HG02759 (cell line): Measurements from ENCODE around the gene DCDC2.
"Not testable (repeated sequence)": the region's sequence is repeated elsewhere in the genome, so short reads cannot be mapped to it uniquely, and the experiment has no call there.

Experiments
- ATAC-seq: cut with Tn5 transposase; IDR thresholded peaks from one replicate; pipeline ENCODE4 v1.9.1; 2021; ENCODE audit warnings: mild to moderate bottlenecking, moderate library complexity; ENCODE audit not compliant: unreplicated experiment

DCDC2 gene

DNA sequence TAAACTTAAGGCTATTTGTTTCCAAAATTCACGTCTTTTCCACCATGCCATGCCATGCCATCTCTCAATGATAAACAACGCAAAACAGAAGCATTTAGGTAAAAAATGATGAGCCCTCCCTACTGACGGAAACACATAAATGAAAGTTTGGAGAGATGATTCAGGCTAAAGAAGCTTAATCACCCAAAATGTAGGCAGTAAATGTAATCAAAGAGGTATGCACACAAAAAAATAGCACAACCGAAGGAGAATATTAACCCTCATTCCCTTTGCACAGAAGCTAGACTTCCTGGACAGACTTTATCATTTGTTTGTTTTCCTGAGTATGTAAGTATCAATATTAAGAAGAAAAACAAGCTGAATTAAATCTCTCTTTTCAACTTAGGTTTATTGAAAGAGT lies 28.8 kb downstream of the DCDC2 start:
- no peak for ATAC-seq

DNA sequence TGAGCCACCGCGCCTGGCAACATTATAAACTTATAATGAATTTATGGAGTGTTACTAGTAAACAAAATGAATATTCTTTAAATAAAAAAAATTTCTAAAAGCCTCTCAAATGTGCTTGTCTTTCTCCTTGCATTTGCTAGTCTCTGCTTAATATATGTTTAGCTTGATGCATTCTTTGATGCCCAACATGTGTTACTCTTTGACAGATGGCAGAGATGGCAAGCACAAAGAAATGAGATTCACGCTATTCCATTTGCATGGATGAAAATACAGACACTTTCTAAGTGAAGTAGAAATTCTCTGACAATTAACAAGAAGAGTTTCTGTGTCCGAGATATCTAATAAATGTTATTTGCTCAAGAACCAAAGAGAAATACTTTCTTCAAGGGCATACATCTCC lies 30.1 kb downstream of the DCDC2 start:
- no peak for ATAC-seq

DNA sequence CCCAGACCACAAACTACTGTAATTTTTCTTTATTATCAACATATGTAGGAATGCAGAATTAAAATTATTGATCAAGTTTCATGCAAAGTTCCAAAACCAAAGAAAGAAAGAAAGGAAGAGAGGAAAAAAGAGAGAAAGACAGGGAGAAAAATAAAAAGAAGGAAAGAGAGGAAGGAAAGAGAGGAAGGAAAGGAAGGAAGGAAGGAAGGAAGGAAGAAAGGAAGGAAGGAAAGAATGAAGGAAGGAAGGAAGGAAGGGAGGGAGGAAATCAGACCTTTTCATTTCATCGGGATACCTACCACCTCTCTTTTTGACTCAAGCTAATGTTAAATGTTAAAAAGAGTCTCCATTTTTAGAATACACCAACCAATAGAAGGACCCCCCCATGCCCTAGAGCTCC lies 31.9 kb downstream of the DCDC2 start:
- ATAC-seq, result no peak

DNA sequence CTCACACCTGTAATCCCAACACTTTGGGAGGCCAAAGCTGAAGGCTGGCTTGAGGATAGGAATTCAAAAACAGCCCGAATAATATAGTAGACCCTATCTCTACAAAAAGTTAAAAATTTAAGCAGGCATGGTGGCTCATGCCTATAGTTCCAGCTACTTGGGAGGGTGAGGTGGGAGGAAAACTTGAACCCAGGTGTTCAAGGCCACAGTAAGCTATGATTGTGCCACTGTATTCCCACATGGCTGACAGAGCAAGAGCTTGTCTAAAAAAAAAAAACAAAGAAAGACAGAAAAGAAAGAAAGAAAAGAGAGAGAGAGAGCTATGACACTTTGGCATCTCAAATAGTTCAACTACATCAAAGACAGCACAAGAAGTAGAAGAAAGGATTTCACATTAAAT lies 33.2 kb downstream of the DCDC2 start:
- no peak for ATAC-seq

DNA sequence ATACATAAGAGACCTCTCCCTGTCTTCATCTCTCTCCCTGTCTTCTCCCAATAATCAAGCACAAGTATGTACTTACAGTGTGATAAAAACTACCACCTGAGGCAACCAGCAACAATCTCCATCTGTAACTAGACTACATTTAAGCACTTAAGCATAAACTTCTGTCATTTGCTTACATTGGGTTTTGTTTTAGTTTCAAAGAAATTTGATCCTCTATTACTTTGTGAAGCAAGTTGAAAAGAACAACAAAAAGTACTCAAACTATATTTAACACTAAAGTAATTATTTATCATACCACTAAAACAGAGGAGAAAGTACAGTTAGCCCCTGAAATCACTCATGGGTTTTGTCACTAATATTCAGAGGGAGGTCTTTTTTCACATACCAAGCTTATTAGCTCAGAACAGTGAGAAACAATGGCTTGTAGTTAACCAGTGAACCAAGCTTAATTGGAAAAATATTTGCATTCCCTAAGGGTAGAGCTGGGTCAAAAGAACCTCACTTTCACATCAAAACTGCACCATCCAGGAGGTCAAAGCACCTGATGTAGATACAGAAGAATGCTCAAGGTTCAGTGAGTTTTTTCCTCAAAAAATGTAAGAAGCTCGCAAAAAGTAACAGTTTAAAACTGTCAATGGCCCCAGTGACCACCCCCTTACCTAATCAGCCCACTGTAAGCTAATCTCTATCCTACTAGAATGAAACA lies 34.1 kb downstream of the DCDC2 start:
- no peak for ATAC-seq

DNA sequence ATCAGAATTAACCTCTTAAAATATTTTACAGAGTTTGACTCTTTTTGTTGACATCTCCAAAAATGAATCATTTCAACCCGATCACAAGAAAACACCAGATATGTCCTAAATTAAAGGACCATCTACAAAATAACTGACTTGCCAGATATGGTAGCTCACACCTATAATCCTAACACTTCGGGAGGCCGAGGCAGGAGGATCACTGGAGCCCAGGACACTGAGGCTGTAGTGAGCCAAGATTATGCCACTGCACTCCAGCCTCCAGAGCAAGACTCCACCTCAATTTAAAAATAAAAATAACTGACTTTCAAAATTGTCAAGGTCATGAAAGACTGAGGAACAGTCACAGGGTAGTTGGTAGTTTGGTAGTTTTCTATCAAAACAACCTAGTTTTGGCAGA lies 34.9 kb downstream of the DCDC2 start:
- ATAC-seq, result no peak

DNA sequence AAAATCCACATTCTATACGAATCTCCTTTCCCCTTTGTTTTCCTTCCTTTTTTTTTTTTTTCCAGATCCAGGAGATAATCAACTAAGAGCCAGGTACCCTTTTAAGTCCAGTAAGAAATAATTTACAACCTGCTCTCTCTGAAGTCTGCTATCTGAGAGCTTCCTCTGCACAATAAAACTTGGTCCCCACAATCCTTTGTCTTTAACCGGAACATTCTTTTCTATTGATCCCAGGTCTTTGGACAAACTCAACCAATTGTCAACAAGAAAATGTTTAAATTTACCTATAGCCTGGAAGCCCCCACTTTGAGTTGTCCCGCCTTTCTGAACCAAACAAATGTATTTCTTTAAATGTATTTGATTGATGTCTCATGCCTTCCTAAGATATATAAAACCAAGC lies 35.4 kb downstream of the DCDC2 start:
- not testable (repeated sequence) for ATAC-seq

DNA sequence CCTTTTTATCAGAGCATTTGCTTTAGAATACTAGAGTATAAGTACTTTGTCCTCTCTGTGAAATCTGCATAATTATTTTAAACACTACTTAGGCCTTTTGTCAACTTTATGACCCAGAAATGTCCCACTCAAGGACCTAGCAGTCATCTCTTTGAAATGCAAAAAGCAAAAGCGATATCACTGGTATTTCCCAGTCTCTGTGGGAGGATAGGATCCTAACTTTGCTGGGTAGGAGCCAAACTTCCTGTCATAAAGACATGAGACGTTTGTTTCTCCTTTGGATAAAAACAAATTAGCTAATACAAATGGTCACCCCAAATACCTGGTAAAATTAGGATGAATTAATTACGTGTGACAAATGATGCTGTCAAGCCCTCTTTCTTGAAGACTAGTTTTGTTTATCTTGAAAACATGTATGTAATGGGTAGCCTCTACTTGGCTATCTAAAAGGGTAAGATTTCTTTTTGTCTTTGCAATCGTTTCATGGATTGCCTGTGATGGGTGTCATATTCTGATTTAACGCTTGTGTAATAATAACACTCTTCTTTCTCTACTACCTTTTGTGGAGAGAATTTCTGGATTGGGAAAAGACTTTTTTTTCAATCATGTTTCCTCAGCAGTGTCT lies 36.2 kb downstream of the DCDC2 start:
- no peak for ATAC-seq

DNA sequence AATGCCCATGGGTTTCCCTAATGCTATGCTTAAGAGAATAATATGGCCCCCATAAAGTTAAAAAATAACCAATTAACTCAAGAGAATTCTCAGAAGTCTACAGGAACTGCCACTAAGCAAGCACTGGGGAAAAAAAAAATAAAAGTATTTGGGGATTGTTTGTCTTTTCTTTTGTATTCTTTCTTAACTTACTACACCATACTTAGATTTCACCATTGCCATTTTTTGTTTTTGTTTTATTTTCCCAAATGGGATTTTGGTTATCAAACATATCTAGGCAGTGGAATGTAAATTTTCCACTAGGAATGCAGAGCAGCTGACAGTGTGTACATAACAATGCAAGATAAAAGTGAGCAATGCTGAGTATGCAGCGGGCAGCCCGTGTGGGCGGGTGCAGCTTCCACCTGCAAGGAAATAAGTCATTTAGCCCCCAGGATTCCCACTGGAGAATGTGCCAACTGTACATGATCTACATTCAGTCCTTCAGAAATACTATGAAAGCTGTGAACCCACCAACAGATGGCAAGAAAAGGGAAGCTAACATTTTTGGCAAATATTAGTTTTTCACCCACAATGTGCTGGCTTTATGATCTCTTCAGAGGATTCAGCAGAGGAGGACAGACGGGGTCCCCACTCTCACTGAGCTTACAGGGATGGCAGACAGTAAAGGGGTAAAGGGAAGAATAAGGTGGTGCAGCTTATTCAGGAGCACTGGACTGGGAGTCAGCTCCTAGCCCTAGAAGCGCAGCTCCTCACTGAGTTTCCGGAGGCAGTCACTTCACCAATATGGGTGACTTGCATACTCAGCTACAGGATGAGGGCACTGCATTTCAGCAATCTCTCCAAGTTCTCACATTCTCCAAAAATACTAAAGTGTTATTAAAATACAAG lies 44.4 kb downstream of the DCDC2 start:
- no peak for ATAC-seq

DNA sequence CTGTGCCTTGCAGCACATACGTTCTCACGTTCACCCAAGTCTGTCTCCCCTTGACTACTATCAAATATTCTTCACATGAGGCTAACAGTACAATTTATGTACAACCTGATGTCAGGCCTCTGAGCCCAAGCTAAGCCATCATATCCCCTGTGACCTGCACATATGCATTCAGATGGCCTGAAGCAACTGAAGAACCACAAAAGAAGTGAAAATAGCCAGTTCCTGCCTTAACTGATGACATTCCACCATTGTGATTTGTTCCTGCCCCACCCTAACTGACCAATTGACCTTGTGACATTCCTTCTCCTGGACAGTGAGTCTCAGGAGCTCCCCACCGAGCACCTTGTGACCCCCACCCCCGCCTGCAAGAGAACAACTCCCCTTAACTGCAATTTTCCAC lies 46.1 kb downstream of the DCDC2 start:
- not testable (repeated sequence) for ATAC-seq

DNA sequence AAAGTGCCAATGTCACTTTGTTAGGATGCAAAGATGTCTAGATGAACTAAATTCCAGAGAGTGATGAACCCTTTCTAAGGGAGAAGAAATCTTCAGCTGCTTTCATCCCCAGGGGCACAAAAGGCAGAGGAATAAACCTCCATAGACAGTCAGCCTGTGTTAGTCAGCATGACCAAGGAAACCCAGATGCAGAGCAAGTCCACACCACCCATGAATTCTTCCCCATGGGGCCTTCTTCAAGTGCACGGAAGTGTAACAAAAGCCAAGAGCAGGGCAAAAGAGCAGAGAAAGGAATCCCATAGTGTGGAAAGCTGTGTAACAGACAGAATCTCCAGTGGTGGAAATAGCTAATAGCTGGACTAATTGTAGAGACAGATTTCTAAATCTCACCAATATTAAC lies 50.0 kb downstream of the DCDC2 start:
- no peak for ATAC-seq

DNA sequence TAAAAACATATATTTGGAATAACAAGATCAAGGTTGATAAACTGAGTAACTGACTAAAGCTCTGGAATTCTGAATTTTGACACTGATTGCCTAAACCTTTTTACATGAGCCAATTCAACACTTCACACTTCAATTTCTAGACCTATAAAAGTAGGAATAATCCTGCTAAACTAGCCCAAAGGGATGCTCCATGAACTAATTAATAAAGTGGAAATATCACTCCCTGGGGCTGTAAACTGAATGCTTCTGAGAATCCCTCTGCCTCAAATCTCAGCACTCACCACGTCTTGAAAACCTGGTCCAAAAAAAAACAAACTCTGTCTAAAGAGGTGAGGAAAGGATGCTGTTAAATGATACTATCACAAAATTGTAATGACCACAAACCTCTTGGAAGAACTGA lies 50.9 kb downstream of the DCDC2 start:
- ATAC-seq, result no peak

DNA sequence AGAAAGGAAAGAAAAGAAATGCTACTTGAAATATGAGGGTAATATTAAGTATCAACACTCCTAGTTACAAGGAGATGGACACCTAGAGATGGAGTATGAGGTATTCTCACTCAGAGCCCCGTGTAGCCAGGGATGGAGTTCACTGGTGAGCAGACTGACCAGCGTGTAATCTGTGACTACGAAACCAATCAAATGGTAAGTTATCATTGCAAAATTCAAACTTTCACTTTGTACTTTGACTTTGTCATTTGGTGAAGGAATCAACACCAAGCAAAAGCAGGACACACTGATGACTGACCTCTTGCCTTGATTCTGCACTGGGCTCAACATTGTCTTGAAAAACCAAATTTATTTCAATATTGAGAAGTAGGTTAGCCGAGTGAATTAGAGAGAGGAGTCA lies 51.8 kb downstream of the DCDC2 start:
- no peak for ATAC-seq

DNA sequence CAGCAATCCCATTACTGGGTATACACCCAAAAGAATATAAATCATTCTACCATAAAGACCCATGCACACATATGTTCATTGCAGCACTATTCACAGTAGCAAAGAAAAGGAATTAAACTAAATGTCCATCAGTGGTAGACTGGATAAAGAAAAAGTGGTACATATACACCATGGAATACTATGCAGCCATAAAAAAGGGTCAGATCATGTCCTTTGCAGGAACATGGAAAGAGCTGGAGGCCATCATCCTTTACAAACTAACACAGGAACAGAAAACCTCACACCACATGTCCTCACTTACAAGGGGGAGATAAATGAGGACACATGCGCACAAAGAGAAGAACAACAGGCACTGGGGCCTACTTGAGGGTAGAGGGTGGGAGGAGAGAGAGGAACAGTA lies 60.9 kb downstream of the DCDC2 start:
- no peak for ATAC-seq

DNA sequence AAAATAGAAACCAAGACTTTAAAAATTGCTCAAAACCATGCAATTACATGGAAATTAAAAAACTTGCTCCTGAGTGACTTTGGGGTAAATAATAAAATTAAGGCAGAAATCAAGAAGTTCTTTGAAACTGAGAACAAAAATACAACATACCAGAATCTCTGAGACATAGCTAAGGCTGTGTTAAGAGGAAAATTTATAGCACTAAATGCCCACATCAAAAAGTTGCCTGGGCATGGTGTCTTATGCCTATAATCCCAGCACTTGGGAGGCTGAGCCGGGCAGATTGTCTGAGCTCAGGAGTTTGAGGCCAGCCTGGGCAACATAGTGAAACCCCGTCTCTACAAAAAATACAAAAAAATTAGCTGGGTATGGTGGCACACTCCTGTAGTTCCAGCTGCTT lies 64.0 kb downstream of the DCDC2 start:
- ATAC-seq, result not testable (repeated sequence)

DNA sequence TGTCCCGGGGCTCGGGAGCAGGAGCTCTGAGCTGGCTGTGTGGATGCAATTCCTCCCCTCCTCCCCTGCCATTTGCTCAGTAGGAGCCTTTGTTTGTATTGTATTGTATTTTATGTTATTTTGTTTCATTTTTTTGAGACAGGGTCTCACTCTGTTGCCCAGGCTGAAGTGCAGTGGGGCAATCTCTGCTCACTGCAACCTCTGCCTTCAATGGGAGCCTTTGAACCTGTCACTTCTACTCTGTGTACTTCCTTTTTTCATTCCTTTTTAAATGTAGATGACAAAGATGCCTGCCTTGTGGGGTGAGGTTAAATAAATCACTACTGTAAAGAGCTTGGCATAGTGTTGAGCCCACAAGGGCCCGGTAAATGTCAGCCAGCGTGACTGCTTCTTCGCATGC lies 70.6 kb downstream of the DCDC2 start:
- ATAC-seq, result no peak

DNA sequence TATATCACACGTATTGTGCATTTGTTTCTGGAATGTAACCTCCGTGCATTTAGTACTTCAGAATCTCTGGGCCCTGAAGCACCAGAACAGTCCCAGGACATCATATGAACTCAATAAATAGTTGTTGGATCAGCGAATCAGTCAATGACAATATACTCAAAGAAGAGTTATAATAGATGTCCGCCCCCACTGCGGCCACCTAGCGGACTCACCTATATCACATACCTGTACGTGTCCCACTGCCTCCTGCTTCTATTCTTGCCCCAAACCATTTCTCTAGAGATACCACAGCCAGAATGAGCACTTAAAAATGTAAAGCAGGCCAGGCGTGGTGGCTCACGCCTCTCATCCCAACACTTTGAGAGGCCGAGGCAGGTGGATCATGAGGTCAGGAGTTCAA lies 73.9 kb downstream of the DCDC2 start:
- no peak for ATAC-seq

DNA sequence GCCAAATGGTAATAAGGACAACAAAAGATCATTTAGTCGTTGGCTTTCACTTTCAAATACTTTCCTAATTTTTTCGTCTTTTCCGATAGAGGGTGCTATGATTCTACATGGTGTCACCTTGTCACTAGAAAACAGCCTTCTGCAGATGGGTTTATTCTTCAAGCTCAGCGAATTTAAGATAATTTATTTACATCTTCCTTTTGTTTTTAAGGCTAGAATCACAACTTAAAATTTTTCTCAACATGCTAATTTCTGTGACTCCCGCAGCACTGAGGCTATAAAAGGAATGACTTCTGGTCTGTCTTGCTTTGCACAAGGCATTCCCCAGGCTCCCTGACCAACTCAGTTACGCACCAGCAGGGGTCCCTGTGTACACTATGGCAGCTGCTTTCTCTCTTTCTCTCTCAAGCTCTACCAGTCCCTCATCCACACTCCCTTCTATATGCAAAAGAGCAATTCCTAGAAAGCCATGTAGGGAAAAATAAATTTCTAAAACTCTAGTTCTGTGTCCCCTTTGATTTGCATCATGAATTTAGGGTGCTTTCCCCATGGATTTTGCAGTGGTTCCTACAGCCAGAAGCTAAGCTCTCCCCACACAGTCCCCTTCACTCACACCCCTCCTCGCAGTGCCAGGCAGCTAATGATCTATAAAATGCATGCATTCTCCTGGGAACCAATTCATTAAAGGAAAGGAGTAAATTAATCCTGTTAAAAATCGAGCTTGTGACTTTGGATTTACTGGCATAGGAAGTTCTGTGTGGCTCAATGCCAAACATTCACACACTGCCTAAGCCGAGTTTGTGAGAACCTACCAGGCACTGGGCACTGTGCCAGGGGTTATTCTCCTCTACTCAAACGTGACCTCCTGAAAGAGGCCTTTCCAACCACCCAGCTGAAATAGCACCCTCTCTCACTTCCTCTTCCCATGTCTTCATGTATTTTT lies 74.5 kb downstream of the DCDC2 start:
- peak; percentile 85 for ATAC-seq

DNA sequence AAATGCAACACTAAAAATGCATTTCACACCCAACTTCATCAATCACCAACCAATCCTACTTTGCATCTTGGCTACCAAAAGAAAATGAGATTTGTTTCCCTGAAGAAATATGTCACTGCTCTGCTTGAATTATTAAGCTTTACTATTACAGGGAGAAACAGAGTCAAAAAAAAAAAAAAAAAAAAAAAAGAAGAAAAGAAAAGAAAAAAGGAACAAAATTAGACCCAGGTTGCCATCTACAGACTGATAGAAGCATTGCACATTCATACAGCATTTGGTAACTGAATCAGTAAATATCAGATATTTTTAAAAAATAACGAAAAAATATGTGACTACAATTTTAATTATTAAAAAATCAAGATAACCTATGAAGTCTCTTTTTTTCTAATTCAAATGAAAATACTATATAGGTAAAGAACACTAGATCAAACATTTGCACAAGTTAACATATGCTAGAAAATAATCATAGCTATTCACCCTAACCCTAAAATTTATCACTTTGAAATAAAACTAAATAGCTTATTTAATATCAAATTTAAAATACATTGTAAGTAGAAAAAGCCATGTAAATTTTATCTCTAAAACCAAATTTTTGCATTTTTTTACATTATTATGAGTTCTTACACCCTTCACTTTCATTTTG lies 83.3 kb downstream of the DCDC2 start:
- ATAC-seq, result no peak

DNA sequence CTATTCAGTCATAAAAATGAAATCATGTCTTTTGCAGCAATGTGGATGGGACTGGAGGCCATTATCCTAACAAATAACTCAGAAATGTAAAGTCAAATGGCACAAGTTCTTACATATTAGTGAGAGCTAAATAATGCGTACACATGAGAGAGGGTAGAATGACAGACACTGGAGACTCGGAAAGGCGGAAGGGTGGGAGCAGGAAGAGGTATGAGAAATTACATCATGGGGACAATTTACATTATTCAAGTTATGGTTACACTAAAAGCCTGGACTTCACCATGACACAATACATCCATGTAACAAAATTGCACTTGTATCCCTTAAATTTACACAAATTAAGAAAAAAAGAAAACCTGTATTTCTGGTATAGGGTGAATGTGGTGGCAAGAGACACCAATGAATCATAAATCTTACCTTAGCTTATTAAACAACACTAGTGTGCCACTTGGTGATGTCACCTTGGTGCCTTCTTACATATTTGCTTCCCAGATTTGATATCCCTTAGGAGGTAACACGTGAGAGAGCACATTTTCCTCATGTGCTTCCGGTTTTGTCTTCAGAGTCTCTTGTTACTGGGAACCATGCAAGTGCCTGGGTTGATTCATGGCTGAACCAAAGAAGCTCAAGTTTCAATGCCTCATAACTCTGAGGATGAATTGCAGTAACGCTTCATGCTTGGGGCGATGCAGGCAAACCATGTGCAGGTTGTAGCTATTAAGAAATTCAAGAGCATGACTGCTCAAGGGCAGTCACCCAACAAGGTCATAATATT lies 84.6 kb downstream of the DCDC2 start:
- ATAC-seq, result no peak
